T-cell (primary cell): ENCODE measurements around the gene LRRC36. TPM values are rescaled to one million over a fixed set of nuclear protein-coding genes. Genes with fewer than 3 reads are reported as not detected.

Experiments used
- ATAC-seq, 4 experiments: fragments of 200-7000 bp in 3 of 4; fragments of 150-1000 bp in 1 of 4; cut with Tn5 transposase; replicated peaks in 1 of 4; 1 replicate in 3 of 4; 2 replicates in 1 of 4; pipeline ENCODE4 v1.10.0; 2021; ENCODE audit warnings: moderate library complexity in 3 of 4, mild to moderate bottlenecking in 2 of 4, moderate number of reproducible peaks in 1 of 4
- CTCF ChIA-PET, 2 donors: fragments of 300-600 bp; sonication (Branson Sonifier 250); formaldehyde crosslinking; loops; one replicate each; lab custom pipeline; 2022; ENCODE audit warnings: antibody characterized with exemption in 2 of 2; lab: Charles Lee
- POLR2A ChIA-PET, 2 donors: fragments of 300-600 bp; sonication (Branson Sonifier 250); formaldehyde crosslinking; loops; one replicate each; lab custom pipeline; 2022; ENCODE audit warnings: antibody characterized with exemption in 2 of 2; lab: Charles Lee
- DNase-seq, 35 experiments: peaks; one replicate each; pipeline versions ENCODE4 v3.0.0 to v3.0.0-alpha.2; 2013 to 2023
- H3K27ac ChIP-seq: one replicate; pipeline ENCODE4 v1.5.1; 2013; ENCODE audit warnings: low read length
- H3K27me3 ChIP-seq, 2 experiments: replicated peaks in 1 of 2; 1 replicate in 1 of 2; 2 replicates in 1 of 2; pipeline versions ENCODE4 v1.6.1 to v1.7.0; 2013; ENCODE audit warnings: low read length in 1 of 2, mixed read lengths in 1 of 2; ENCODE audit not compliant: control insufficient read depth in 2 of 2, insufficient read depth in 2 of 2; ENCODE audit errors: extremely low read depth in 1 of 2
- H3K36me3 ChIP-seq, 2 donors: 1 replicate in 1 of 2; 2 replicates in 1 of 2; pipeline versions ENCODE4 v1.6.1 to v1.7.0; 2013; ENCODE audit warnings: low read length in 1 of 2; ENCODE audit not compliant: control insufficient read depth in 2 of 2, insufficient read depth in 1 of 2; ENCODE audit errors: extremely low read depth in 1 of 2
- H3K4me1 ChIP-seq, 2 experiments: 1 replicate in 1 of 2; 2 replicates in 1 of 2; pipeline versions ENCODE4 v1.6.1 to v1.7.0; 2013; ENCODE audit warnings: low read length in 2 of 2, mixed read lengths in 1 of 2; ENCODE audit not compliant: insufficient read depth in 2 of 2, control insufficient read depth in 1 of 2; ENCODE audit errors: extremely low read depth in 1 of 2
- H3K4me3 ChIP-seq, 2 donors: 1 replicate in 1 of 2; 2 replicates in 1 of 2; pipeline versions ENCODE4 v1.5.1 to v1.7.0; 2013; ENCODE audit warnings: mild to moderate bottlenecking in 2 of 2, low read length in 1 of 2, moderate library complexity in 1 of 2; ENCODE audit not compliant: control insufficient read depth in 1 of 2; ENCODE audit errors: extremely low read depth in 1 of 2
- H3K9me3 ChIP-seq: 2 replicates; pipeline ENCODE4 v1.7.0; 2013
- H3K27ac Mint-ChIP-seq, 2 donors: one replicate each; pipeline ENCODE4 v1.8.0; 2020 to 2021; ENCODE audit warnings: mild to moderate bottlenecking in 2 of 2, mixed read lengths in 2 of 2
- H3K27me3 Mint-ChIP-seq, 2 donors: one replicate each; pipeline ENCODE4 v1.8.0; 2021 to 2022; ENCODE audit warnings: mixed read lengths in 2 of 2
- H3K36me3 Mint-ChIP-seq: one replicate; pipeline ENCODE4 v1.8.0; 2021; ENCODE audit warnings: mixed read lengths
- H3K4me1 Mint-ChIP-seq, 3 donors: one replicate each; pipeline ENCODE4 v1.8.0; 2020 to 2022; ENCODE audit warnings: mixed read lengths in 3 of 3, mild to moderate bottlenecking in 1 of 3
- H3K4me3 Mint-ChIP-seq, 3 donors: one replicate each; pipeline ENCODE4 v1.8.0; 2020 to 2022; ENCODE audit warnings: mild to moderate bottlenecking in 3 of 3, mixed read lengths in 3 of 3, moderate library complexity in 3 of 3
- H3K9me3 Mint-ChIP-seq, 3 donors: one replicate each; pipeline ENCODE4 v1.8.0; 2020 to 2022; ENCODE audit warnings: mixed read lengths in 3 of 3
- WGBS: methylation state at CpG from one replicate; pipeline ENCODE4 v1.1.5; 2013; ENCODE audit warnings: missing lambda C conversion rate; ENCODE audit not compliant: insufficient coverage; 5-methylcytosine and 5-hydroxymethylcytosine counted together
- total RNA-seq, 35 experiments: library from RNA in 6 of 35; stranded (reverse) in 6 of 35; fragments of 120-200 nt in 1 of 35; gene quantifications; one replicate each; pipeline versions ENCODE4 v1.2.1 to v1.2.4 and lab custom pipeline; 2013 to 2026

Gene LRRC36
- total RNA-seq, 5 donors from 2014 or later (not counting 1 experiment from before 2014, with no cell fraction given), result not detected

DNA sequence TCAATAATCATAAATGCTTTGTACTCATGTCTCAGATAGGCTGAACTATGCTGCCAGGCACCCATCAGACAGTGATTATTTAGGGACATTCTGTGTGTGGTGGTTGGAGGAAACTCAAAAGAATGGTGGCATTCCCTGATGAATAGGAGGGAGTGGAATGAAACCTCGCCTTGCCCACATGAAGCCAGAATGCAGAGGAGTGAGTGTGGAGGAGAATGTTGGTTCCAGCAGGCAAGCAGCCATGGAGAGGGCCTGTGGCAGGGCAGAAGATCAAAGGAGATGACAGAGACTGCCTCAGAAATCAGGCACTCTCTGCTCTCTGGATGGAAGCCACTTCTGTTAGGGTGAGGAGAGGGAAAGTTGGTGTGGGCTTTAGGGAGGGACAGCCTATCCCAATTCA is 22.6 kb upstream of the LRRC36 start:
- H3K4me1 Mint-ChIP-seq, result no peaks in the 10 kb centered on the region
- Histone ChIP-seq H3K27ac (no peak overlapping the region), H3K9me3 (no peaks in the 10 kb centered on the region), H3K4me1 (no peaks in the 10 kb centered on the region), H3K4me3 (no peak overlapping the region), H3K36me3 (no peaks in the 10 kb centered on the region), H3K27me3 (peaks cover 0 to 12% of the 10 kb centered on the region in 2 experiments)
- H3K9me3 Mint-ChIP-seq, result no peaks in the 10 kb centered on the region
- H3K27ac Mint-ChIP-seq, result no peak overlapping the region
- no peak for DNase-seq
- peaks cover 4 to 12% of the 10 kb centered on the region in 2 donors for H3K27me3 Mint-ChIP-seq
- no peak for ATAC-seq
- ChIA-PET CTCF (no interaction called here), POLR2A (no interaction called here)
- no peak overlapping the region for H3K4me3 Mint-ChIP-seq
- no CpG with 5 or more reads among the region's 1 CpG for WGBS
- no peaks in the 10 kb centered on the region for H3K36me3 Mint-ChIP-seq

DNA sequence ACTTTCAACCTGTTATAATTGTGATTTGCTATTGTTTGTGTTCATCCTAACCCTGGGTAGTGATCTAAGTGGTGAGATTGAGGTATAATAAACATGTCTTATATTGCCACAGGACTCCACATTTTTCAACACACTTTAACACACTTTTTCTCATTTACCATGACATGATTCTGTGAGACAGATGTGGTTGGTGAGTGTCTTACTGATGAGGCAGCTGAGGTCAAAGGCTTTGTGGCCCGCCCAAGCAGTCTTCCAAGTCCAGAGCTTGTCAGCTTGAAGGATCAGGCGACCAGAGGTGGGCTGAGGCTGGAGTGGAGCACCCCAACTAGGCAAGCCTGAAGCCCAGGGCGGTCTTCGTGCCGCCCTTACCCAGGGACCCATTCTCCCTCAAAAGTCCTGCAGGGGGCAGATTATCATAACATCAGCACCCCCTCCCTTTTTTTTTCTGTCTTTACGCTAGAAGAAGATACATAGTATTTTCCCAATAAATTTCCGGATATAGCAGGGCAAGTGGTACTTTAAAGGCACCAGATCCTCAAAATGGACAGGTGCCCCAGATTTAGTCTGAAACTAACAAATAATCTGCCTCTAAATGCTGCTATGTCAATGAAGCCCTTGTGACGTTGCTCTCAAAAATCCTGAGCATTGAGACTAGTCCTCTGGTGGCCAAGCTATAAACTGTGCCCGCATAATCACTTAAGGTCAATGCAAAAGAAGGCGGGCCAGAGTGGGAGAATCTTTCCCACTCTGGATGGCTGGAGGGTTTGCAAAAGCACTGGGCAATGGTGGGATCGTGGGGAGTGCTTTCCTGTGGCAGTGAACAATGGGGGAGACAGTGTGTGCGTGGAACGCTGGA is 21.2 kb upstream of the LRRC36 start:
- CTCF ChIA-PET, result interaction anchor here in 1 of 2 donors (0.7 kb wide), 1 partner anchor 20 kb away, joined by 4 read pairs; no protein-coding TSS in a partner anchor
- Mint-ChIP-seq H3K4me3 (no peak overlapping the region), H3K27ac (no peak overlapping the region), H3K36me3 (no peaks in the 10 kb centered on the region), H3K27me3 (peaks cover 1 to 12% of the 10 kb centered on the region in 2 donors), H3K9me3 (no peaks in the 10 kb centered on the region), H3K4me1 (no peaks in the 10 kb centered on the region)
- DNase-seq (no peak), ATAC-seq (no peak)
- H3K27me3 ChIP-seq, result peaks cover 0 to 4% of the 10 kb centered on the region in 2 experiments
- H3K4me3 ChIP-seq, result no peak overlapping the region
- H3K27ac ChIP-seq, result no peak overlapping the region
- no peaks in the 10 kb centered on the region for H3K9me3 ChIP-seq
- no peaks in the 10 kb centered on the region for H3K36me3 ChIP-seq
- POLR2A ChIA-PET, result interaction anchor here in 1 of 2 donors (0.6 kb wide), 1 partner anchor 262 kb away, joined by 5 read pairs; no protein-coding TSS in a partner anchor
- WGBS, result 89% methylated on average over 10 of the region's 13 CpGs
- no peaks in the 10 kb centered on the region for H3K4me1 ChIP-seq

DNA sequence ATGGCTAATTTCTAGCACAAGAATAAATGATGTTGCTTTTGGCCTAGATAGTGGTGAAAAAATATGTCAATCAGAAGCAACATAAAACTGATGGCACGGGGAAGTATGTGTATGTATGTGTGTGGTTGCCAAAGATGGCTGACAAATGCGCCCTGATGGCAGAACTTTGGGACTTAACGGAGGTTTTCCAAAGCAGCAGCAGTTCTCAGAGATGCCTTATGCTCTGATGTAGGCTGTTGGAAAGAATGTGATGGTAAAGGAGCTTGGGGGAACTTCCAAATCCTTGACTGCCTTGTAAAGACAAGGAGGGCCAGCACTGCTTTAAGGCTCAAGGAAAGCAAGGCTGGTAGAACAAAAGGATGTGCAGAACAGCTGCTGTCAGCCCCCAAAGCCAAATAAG is 16.1 kb upstream of the LRRC36 start:
- no peaks in the 10 kb centered on the region for H3K36me3 ChIP-seq
- no peak for DNase-seq
- Mint-ChIP-seq H3K27ac (no peak overlapping the region), H3K27me3 (peaks cover 5 to 11% of the 10 kb centered on the region in 2 donors), H3K4me3 (no peak overlapping the region), H3K9me3 (no peaks in the 10 kb centered on the region), H3K36me3 (no peaks in the 10 kb centered on the region), H3K4me1 (peaks cover 0 to 10% (median 3%) of the 10 kb centered on the region in 3 donors)
- H3K9me3 ChIP-seq, result no peaks in the 10 kb centered on the region
- H3K27me3 ChIP-seq, result no peaks in the 10 kb centered on the region
- POLR2A ChIA-PET, result no interaction called here
- CTCF ChIA-PET, result no interaction called here
- no peak for ATAC-seq
- no peak overlapping the region for H3K27ac ChIP-seq
- 100% methylated on average over 3 of the region's 3 CpGs for WGBS
- H3K4me1 ChIP-seq, result no peaks in the 10 kb centered on the region
- H3K4me3 ChIP-seq, result no peak overlapping the region

DNA sequence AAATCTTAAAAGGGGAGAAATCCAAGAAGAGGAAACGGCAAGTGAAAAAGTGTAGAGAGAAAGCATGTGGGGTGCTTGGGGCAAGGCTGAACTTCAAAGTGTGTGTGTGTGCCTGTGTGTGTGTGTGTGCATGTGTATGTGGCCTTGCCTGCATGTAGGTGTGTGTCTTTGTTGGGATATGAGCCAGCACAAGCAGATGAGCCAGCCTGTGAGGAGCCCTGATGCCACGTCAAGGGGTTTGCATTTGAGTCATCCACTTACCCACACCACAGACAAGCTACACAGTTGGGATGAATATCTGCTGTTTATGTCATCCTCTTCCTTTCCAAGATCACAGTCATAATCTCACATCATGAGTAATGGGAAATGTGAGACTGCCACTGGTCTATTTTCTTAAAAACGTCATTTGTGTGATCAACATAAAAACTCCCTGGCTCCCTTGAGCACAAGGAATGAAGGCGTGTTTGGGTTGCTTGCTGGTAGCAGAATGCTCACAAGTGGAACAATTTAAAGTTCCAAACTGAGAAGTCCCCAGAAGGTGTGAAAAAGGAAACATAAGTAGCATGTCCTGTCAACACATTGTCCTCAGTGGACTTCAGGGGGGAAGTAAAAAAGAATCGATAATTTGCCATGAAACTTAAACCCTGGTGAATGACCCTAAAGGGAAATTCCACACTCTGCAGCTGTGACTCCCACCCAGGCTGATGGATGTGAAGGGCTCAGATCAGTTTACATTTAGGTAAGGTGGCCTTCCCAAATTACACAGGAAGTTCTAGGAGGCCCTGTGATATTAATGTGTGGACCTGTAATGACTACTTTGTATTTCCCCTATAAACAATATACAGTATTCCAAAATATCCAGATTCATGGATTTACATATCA is 14.8 kb upstream of the LRRC36 start:
- Mint-ChIP-seq H3K27ac (no peak overlapping the region), H3K36me3 (no peaks in the 10 kb centered on the region), H3K4me3 (no peak overlapping the region), H3K9me3 (no peaks in the 10 kb centered on the region), H3K4me1 (peaks cover 0 to 10% (median 3%) of the 10 kb centered on the region in 3 donors), H3K27me3 (peaks cover 4% of the 10 kb centered on the region in 2 donors)
- DNase-seq (peak in 2 of 35 experiments; percentile 9 to 16), ATAC-seq (peak; percentile 43 to 53 (median 49))
- Histone ChIP-seq H3K27ac (no peak overlapping the region), H3K36me3 (no peaks in the 10 kb centered on the region), H3K4me3 (no peak overlapping the region), H3K27me3 (peaks cover 0 to 6% of the 10 kb centered on the region in 2 experiments), H3K4me1 (no peaks in the 10 kb centered on the region), H3K9me3 (no peaks in the 10 kb centered on the region)
- 28% methylated on average over 2 of the region's 5 CpGs for WGBS
- ChIA-PET CTCF (no interaction called here), POLR2A (no interaction called here)

DNA sequence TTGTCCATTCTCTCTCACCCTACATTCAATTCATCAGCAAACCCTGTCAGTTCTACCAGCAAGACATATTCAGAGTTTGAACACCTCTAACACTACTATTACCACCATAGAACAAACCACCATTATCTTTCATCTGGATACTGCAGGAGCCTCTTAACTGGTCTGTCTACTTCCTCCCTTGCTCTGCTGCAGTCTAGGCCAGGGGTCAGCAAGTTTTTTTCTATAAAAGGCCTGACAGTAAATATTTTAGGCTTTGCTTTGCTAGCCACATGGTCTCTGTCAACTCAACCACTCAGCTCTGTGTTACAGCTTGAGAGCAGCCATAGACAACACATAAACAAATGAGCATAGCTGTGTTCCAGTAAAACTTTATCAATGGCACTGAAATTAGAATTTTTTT is 13.9 kb upstream of the LRRC36 start:
- peaks cover 4% of the 10 kb centered on the region in 2 donors for H3K27me3 Mint-ChIP-seq
- no peak for DNase-seq
- no peak for ATAC-seq
- Histone ChIP-seq H3K36me3 (no peaks in the 10 kb centered on the region), H3K27me3 (peaks cover 0 to 10% of the 10 kb centered on the region in 2 experiments), H3K4me1 (no peaks in the 10 kb centered on the region), H3K27ac (no peak overlapping the region), H3K9me3 (no peaks in the 10 kb centered on the region), H3K4me3 (no peak overlapping the region)
- peaks cover 0 to 10% (median 3%) of the 10 kb centered on the region in 3 donors for H3K4me1 Mint-ChIP-seq
- no peak overlapping the region for H3K4me3 Mint-ChIP-seq
- CTCF ChIA-PET, result no interaction called here
- H3K36me3 Mint-ChIP-seq, result no peaks in the 10 kb centered on the region
- POLR2A ChIA-PET, result no interaction called here
- H3K27ac Mint-ChIP-seq, result no peak overlapping the region
- H3K9me3 Mint-ChIP-seq, result no peaks in the 10 kb centered on the region

DNA sequence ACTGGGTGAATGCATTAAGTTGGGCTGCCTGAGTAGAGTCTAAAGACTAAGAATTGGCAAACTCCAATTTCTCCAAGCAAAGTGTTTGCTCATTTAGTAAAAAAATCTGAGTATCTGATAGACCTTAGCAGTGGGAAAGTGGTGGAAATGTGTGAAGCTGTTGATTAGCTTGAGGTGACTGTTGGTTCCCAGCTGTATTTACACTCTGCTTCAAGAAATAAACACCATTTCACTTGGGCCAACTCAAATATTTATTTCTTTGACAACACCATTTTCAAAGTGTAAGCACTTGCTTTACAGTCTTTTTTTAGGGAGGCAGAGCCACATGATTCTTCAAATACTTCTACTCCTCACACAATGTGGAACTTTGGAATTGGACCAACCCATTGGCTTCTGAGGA is 8.8 kb upstream of the LRRC36 start:
- no peak overlapping the region for H3K27ac ChIP-seq
- H3K4me3 Mint-ChIP-seq, result no peak overlapping the region
- CTCF ChIA-PET, result no interaction called here
- POLR2A ChIA-PET, result no interaction called here
- H3K4me1 ChIP-seq, result no peaks in the 10 kb centered on the region
- peaks cover 0 to 20% of the 10 kb centered on the region in 2 experiments for H3K27me3 ChIP-seq
- no peaks in the 10 kb centered on the region for H3K36me3 ChIP-seq
- H3K4me3 ChIP-seq, result no peak overlapping the region
- H3K4me1 Mint-ChIP-seq, result no peaks in the 10 kb centered on the region
- no peaks in the 10 kb centered on the region for H3K9me3 ChIP-seq
- H3K27me3 Mint-ChIP-seq, result peaks cover 28 to 39% of the 10 kb centered on the region in 2 donors
- DNase-seq (no peak), ATAC-seq (no peak)
- H3K36me3 Mint-ChIP-seq, result no peaks in the 10 kb centered on the region
- H3K27ac Mint-ChIP-seq, result no peak overlapping the region
- H3K9me3 Mint-ChIP-seq, result no peaks in the 10 kb centered on the region
